NCI-H446 treated with DMSO at 0.1 percent for 48 hours (cell line): Measurements from ENCODE around the gene SLC19A1.

Experiments used
- DNase-seq: peaks from one replicate; lab custom pipeline; 2025; lab: John Stamatoyannopoulos, UW

Gene SLC19A1

GRCh38 chr21:45545236-45545570, 3.0 kb upstream of the SLC19A1 start:
- no peak for DNase-seq

GRCh38 chr21:45544449-45545235, 2.4 kb upstream of the SLC19A1 start:
- DNase-seq: no peak

- DNase-seq: no peak
Observed at GRCh38 chr21:45543710-45544448, 1.6 kb upstream of the SLC19A1 start.

- no peak for DNase-seq
Observed at GRCh38 chr21:45543371-45543709, 1.1 kb upstream of the SLC19A1 start.

GRCh38 chr21:45542667-45543370, 579 bp upstream of the SLC19A1 start:
- no peak for DNase-seq

- DNase-seq: peak; percentile 40
Observed at GRCh38 chr21:45541221-45542039, 810 bp downstream of the SLC19A1 start.

- DNase-seq: no peak
Observed at GRCh38 chr21:45540601-45540970, 1.7 kb downstream of the SLC19A1 start.

- DNase-seq: no peak
Observed at GRCh38 chr21:45539796-45540600, 2.2 kb downstream of the SLC19A1 start.

- no peak for DNase-seq
Observed at GRCh38 chr21:45539046-45539795, 3.0 kb downstream of the SLC19A1 start.

- DNase-seq: no peak
Observed at GRCh38 chr21:45538381-45539045, 3.7 kb downstream of the SLC19A1 start.

- no peak for DNase-seq
Observed at GRCh38 chr21:45537746-45538291, 4.4 kb downstream of the SLC19A1 start.

- no peak for DNase-seq
Observed at GRCh38 chr21:45537111-45537745, 5.0 kb downstream of the SLC19A1 start.

- DNase-seq: no peak
Observed at GRCh38 chr21:45536301-45537081, 5.7 kb downstream of the SLC19A1 start.

- no peak for DNase-seq
Observed at GRCh38 chr21:45535341-45536081, 6.7 kb downstream of the SLC19A1 start.

GRCh38 chr21:45534636-45535331, 7.5 kb downstream of the SLC19A1 start:
- no peak for DNase-seq

- DNase-seq: no peak
Observed at GRCh38 chr21:45533846-45534635, 8.2 kb downstream of the SLC19A1 start.
